Stimulated activated CD8-positive, alpha-beta memory T cell treated with anti-CD3 and anti-CD28 coated beads, Interleukin-15, amount 100 ng/mL, for 48 hours (primary cell): ENCODE results near the gene SLC1A7.

Experiments
- DNase-seq, 2 donors: peaks; one replicate each; pipeline ENCODE4 v3.0.0-alpha.2; 2020; ENCODE audit warnings: low read depth in 2 of 2

SLC1A7 gene

GRCh38 chr1:53091841-53092645, 50.4 kb downstream of the SLC1A7 start:
- no peak for DNase-seq

DNA sequence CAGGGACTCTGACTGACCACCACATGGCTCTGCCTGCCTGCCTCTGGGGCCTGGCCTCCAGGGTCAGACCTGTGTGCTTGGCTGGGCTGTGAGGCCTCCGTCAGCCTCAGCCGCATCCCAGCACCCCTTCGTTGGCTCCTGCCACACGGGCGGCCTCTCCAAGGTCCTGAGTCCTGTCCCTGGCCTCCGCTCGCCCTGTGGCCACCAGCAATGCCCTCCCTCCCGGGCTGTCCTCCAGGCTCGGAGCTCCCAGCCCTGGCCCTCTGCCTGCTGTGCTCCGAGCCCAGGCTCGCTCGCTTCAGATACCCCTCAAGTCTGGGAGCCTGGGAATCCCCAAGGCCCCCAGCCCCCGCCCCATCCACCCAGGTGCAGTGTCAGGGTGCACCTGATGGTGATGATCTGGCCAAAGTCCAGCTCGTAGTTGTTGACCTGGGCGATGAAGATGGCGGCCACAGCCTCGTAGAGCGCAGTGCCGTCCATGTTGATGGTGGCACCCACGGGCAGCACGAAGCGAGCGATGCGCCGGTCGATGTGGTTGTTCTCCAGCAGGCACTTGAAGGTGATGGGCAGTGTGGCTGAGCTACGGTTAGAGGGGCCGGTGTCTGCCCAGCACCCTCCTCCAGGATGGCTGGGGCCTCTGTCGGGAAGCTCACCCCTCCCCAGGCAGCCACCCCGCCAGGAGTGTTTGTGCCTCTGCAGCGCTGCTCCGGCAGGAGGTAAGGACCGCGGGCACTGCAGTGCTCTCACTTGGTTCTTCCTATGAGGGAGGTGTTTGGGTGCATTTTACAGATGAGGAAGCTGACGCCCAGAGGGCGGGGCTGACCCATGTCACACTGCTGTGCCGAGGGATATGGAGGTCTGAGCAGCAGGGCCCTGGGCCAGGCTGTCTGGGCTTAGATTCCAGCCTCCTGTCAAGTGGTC, 52.0 kb downstream of the SLC1A7 start:
- no peak for DNase-seq

GRCh38 chr1:53089478-53090226, 52.8 kb downstream of the SLC1A7 start:
- no peak for DNase-seq

GRCh38 chr1:53088616-53089300, 53.7 kb downstream of the SLC1A7 start:
- no peak for DNase-seq

- no peak for DNase-seq
Measured at GRCh38 chr1:53087332-53088285, 54.8 kb downstream of the SLC1A7 start.

DNA sequence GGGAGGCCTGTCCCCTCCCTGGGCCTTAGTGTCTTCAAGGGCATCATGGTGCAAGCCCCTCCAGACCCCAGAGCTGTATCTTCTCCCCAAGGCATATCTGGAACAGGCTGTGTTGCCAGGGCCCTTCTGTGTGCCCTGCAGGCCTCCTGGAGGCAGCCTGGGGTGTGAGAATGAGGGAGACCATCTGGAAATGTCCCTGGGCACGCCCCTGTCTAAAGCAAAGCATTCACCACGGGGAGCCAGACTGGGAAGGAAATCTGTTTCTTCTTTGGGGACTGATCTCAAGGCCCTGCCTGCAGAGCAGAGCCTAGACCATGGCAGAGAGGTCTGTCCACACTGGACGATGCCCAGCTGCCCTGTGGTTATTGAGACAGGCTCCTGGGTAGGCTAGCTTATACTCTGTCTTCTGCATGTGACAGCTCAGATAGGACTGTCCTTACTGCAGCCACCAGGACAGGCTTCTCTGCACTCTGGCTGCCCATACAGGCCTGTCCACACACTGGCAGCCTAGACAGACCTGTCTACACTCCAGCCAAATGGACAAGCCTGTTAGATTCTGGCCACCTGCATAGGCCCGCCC, 55.9 kb downstream of the SLC1A7 start:
- no peak for DNase-seq

- DNase-seq: no peak
Measured at GRCh38 chr1:53085405-53085804, 57.0 kb downstream of the SLC1A7 start.

- DNase-seq: no peak
Measured at GRCh38 chr1:53084589-53084971, 57.9 kb downstream of the SLC1A7 start.

DNA sequence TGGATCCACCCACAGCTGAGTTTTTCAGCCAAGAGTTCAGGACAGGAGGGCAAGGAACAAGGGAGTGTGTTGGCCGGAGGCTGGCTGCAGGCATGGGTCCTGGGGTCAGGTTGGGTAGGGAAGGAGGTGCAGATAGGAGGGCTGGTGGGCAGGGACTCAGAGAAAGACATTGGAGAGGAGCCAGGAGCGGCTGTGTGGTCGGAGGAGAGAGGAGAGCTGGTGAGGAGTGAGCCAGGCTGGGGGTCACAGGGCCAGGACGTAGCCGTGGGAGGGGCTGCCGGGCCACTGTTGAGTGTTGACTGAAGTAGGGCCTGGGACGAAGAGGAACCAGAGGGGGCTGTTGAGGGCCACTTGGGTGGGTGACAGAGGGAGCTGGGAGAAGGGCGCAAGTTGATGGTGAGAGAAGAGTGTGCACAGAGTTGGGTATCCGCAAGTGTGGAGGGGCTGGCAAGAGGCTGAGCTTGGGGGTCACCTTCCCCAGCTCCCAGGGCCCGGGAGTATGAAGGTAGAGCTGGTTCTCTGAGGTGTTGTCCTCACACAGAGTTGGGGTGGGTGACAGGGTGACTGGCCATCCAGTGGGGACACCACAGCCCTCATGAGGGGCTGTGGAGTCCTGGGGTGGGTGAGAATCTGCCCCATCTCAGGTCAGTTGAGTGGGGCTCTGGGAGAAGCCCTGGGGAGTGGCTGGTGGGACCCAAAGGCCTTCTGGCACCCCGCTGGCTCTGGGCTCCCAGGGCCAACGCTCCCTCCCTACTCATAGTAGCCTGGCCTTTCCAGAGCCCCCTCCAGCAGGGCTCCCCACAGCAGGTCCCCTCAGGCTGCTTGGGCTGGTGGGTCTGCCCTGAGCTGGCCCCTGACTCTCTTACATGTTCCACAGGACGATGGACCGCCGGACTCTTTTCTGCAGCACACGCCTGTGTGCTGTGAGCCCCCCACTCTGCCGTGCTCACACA, 58.5 kb downstream of the SLC1A7 start:
- DNase-seq: no peak

- DNase-seq: no peak
Measured at GRCh38 chr1:53082826-53083455, 59.5 kb downstream of the SLC1A7 start.

- no peak for DNase-seq
Measured at GRCh38 chr1:53081384-53082066, 60.9 kb downstream of the SLC1A7 start.

GRCh38 chr1:53080769-53081168, 61.7 kb downstream of the SLC1A7 start:
- DNase-seq: no peak

DNA sequence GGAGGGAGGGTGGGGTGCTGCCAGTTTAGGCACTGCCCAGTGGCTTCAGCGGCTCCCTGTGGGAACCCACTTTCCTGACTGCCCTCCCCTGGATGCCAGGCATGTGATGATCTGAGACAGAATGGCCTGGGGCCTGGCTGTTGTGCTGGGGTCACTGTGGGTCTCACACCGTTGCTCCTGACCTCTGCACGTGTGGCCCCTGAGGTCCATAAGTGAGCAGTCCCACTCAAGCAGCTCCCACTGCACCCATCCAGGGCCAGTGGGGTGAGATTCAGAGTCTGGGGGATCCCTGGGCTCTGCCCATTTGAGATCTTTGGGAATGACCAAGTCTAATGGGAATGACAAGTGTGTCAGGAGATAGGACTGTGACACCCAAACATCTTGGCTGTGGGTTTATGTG, 62.4 kb downstream of the SLC1A7 start:
- no peak for DNase-seq

GRCh38 chr1:53079251-53079650, 63.2 kb downstream of the SLC1A7 start:
- DNase-seq: no peak

DNA sequence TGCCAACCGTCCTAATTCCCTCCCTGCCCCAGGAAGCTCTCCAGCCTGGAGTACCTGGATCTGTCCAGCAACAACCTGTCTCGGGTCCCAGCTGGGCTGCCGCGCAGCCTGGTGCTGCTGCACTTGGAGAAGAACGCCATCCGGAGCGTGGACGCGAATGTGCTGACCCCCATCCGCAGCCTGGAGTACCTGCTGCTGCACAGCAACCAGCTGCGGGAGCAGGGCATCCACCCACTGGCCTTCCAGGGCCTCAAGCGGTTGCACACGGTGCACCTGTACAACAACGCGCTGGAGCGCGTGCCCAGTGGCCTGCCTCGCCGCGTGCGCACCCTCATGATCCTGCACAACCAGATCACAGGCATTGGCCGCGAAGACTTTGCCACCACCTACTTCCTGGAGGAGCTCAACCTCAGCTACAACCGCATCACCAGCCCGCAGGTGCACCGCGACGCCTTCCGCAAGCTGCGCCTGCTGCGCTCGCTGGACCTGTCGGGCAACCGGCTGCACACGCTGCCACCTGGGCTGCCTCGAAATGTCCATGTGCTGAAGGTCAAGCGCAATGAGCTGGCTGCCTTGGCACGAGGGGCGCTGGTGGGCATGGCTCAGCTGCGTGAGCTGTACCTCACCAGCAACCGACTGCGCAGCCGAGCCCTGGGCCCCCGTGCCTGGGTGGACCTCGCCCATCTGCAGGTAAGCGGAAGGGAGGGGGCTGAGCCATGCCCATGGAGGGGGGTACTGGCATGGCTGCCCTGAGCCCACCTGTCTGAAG, 63.9 kb downstream of the SLC1A7 start:
- no peak for DNase-seq

DNA sequence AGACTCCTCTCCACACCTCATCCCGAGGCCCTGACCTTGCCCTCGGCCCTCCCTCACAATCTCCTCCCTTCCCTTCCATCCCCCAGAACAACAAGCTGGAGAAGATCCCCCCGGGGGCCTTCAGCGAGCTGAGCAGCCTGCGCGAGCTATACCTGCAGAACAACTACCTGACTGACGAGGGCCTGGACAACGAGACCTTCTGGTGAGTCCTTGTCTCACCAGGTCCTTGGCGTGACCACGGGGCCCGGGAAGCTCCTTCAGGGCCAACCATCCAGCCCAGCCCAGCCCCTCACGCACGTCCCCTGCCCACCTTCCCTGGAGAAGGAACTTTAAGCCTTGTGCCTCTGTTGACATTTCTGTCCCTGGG, 64.9 kb downstream of the SLC1A7 start:
- no peak for DNase-seq
